Hepatocyte (in vitro differentiated cells): Measurements from ENCODE around the gene SH2D3C. TPM values are rescaled to one million over a fixed set of nuclear protein-coding genes. Genes with fewer than 3 reads are reported as not detected.

Experiments
- DNase-seq: peaks from one replicate; pipeline ENCODE4 v3.0.0-alpha.2; 2016; ENCODE audit warnings: low spot score
- H2AFZ ChIP-seq: fragments of 200-600 bp; sonication (generic); 2 replicates; pipeline ENCODE4 v1.6.0; 2016; ENCODE audit warnings: antibody characterized with exemption, mild to moderate bottlenecking
- H3K27ac ChIP-seq: fragments of 200-600 bp; sonication (generic); 2 replicates; pipeline ENCODE4 v1.5.1; 2016; ENCODE audit warnings: mild to moderate bottlenecking
- H3K27me3 ChIP-seq: fragments of 200-600 bp; sonication (generic); 2 replicates; pipeline ENCODE4 v1.6.1; 2016
- H3K36me3 ChIP-seq: fragments of 200-600 bp; sonication (generic); replicated peaks from 2 replicates; pipeline ENCODE4 v1.5.1; 2016; ENCODE audit warnings: low read depth; ENCODE audit not compliant: insufficient read depth
- H3K4me1 ChIP-seq: fragments of 200-600 bp; sonication (generic); 2 replicates; pipeline ENCODE4 v1.5.1; 2016; ENCODE audit warnings: mild to moderate bottlenecking, moderate library complexity; ENCODE audit not compliant: insufficient read depth
- H3K4me2 ChIP-seq: fragments of 200-600 bp; sonication (generic); 2 replicates; pipeline ENCODE4 v1.6.0; 2016
- H3K4me3 ChIP-seq: fragments of 200-600 bp; sonication (generic); 2 replicates; pipeline ENCODE4 v1.5.1; 2016; ENCODE audit warnings: mild to moderate bottlenecking
- H3K79me2 ChIP-seq: fragments of 200-600 bp; sonication (generic); 2 replicates; pipeline ENCODE4 v1.6.0; 2017; ENCODE audit warnings: mild to moderate bottlenecking
- H3K9me2 ChIP-seq: fragments of 200-600 bp; sonication (generic); replicated peaks from 2 replicates; pipeline ENCODE4 v1.6.0; 2017; ENCODE audit warnings: mild to moderate bottlenecking; ENCODE audit not compliant: insufficient read depth
- H3K9me3 ChIP-seq: fragments of 200-600 bp; sonication (generic); 2 replicates; pipeline ENCODE4 v1.5.1; 2016; ENCODE audit warnings: low read depth, mild to moderate bottlenecking
- H4K20me1 ChIP-seq: fragments of 200-600 bp; sonication (generic); 2 replicates; pipeline ENCODE4 v1.6.0; 2016; ENCODE audit warnings: mild to moderate bottlenecking; ENCODE audit not compliant: insufficient read depth, poor library complexity, severe bottlenecking
- CTCF ChIP-seq: fragments of 200-600 bp; sonication (generic); IDR thresholded peaks from 2 replicates; pipeline ENCODE4 v1.5.1; 2016; ENCODE audit warnings: antibody characterized with exemption, mild to moderate bottlenecking; ENCODE audit not compliant: poor library complexity
- EZH2 ChIP-seq: fragments of 200-600 bp; sonication (generic); IDR thresholded peaks from 2 replicates; pipeline ENCODE4 v1.6.1; 2016; ENCODE audit warnings: antibody characterized with exemption, mild to moderate bottlenecking, borderline replicate concordance
- EZH2phosphoT487 ChIP-seq: fragments of 200-600 bp; sonication (generic); IDR thresholded peaks from one replicate; pipeline ENCODE4 v1.6.1; 2018; ENCODE audit warnings: antibody characterized with exemption, mild to moderate bottlenecking, low read depth, moderate library complexity; ENCODE audit not compliant: unreplicated experiment, severe bottlenecking
- WGBS: methylation state at CpG from one replicate; pipeline ENCODE4 v1.1.6; 2016; ENCODE audit warnings: low lambda C conversion rate; ENCODE audit errors: missing lambda C conversion rate; 5-methylcytosine and 5-hydroxymethylcytosine counted together
- polyA plus RNA-seq: library from polyadenylated mRNA; unstranded; fragments of >200 nt; fragmentation: Nextera tagmentation; extraction: Ambion mirVana; gene quantifications from 2 replicates; pipeline ENCODE4 v1.2.1, GENCODE V29; 2016
- total RNA-seq: library from RNA; depleted of rRNA; stranded (reverse); fragments of >200 nt; gene quantifications from 2 replicates; pipeline ENCODE4 v1.2.3, GENCODE V29; 2014

SH2D3C gene
- total and polyA plus RNA-seq, 2 experiments from 2014 or later: 0.23 to 0.89 TPM

GRCh38 chr9:127726871-127727270 is 51.6 kb downstream of the SH2D3C start:
- DNase-seq: no peak
- Histone ChIP-seq H4K20me1 (no peaks in the 10 kb centered on the region), H3K36me3 (no peaks in the 10 kb centered on the region), H3K27me3 (no peaks in the 10 kb centered on the region), H2AFZ (no peak overlapping the region), H3K4me1 (no peaks in the 10 kb centered on the region), H3K27ac (no peak overlapping the region), H3K4me3 (no peak overlapping the region), H3K9me3 (no peaks in the 10 kb centered on the region), H3K79me2 (no peaks in the 10 kb centered on the region), H3K9me2 (no peaks in the 10 kb centered on the region), H3K4me2 (no peak overlapping the region)
- no peak for TF ChIP-seq EZH2phosphoT487
- no peak for TF ChIP-seq CTCF
- TF ChIP-seq EZH2: no peak
- 80% methylated on average over 8 of the region's 8 CpGs for WGBS

GRCh38 chr9:127724012-127724411 is 54.5 kb downstream of the SH2D3C start:
- Histone ChIP-seq H2AFZ (no peak overlapping the region), H3K9me3 (no peaks in the 10 kb centered on the region), H3K36me3 (no peaks in the 10 kb centered on the region), H3K27ac (no peak overlapping the region), H3K79me2 (no peaks in the 10 kb centered on the region), H3K4me1 (no peaks in the 10 kb centered on the region), H4K20me1 (no peaks in the 10 kb centered on the region), H3K4me2 (no peak overlapping the region), H3K27me3 (no peaks in the 10 kb centered on the region), H3K9me2 (no peaks in the 10 kb centered on the region), H3K4me3 (no peak overlapping the region)
- WGBS: 85% methylated on average over 18 of the region's 23 CpGs
- no peak for TF ChIP-seq CTCF
- TF ChIP-seq EZH2phosphoT487: no peak
- TF ChIP-seq EZH2: no peak
- DNase-seq: no peak

- no peaks in the 10 kb centered on the region for H4K20me1 ChIP-seq
- no peaks in the 10 kb centered on the region for H3K4me1 ChIP-seq
- WGBS: 91% methylated on average over 5 of the region's 5 CpGs
- no peaks in the 10 kb centered on the region for H3K9me2 ChIP-seq
- no peak overlapping the region for H3K4me3 ChIP-seq
- H3K36me3 ChIP-seq: no peaks in the 10 kb centered on the region
- no peaks in the 10 kb centered on the region for H3K79me2 ChIP-seq
- no peak overlapping the region for H3K4me2 ChIP-seq
- H2AFZ ChIP-seq: no peak overlapping the region
- no peaks in the 10 kb centered on the region for H3K9me3 ChIP-seq
- H3K27ac ChIP-seq: no peak overlapping the region
- TF ChIP-seq EZH2 (no peak), CTCF (no peak), EZH2phosphoT487 (no peak)
- no peaks in the 10 kb centered on the region for H3K27me3 ChIP-seq
- DNase-seq: no peak
Observed at GRCh38 chr9:127723444-127723843, 55.0 kb downstream of the SH2D3C start.

- H3K4me2 ChIP-seq: no peak overlapping the region
- 95% methylated on average over 13 of the region's 13 CpGs for WGBS
Observed at GRCh38 chr9:127723013-127723412, 55.5 kb downstream of the SH2D3C start.

More at GRCh38 chr9:127723013-127723412, 55.5 kb downstream of the SH2D3C start:
- no peak overlapping the region for H3K4me3 ChIP-seq
- no peaks in the 10 kb centered on the region for H4K20me1 ChIP-seq
- H3K27ac ChIP-seq: no peak overlapping the region
- TF ChIP-seq CTCF: no peak
- TF ChIP-seq EZH2: no peak
- no peak for TF ChIP-seq EZH2phosphoT487
- H3K27me3 ChIP-seq: no peaks in the 10 kb centered on the region
- no peak overlapping the region for H2AFZ ChIP-seq
- H3K9me2 ChIP-seq: no peaks in the 10 kb centered on the region
- H3K9me3 ChIP-seq: no peaks in the 10 kb centered on the region
- no peaks in the 10 kb centered on the region for H3K4me1 ChIP-seq
- no peak for DNase-seq
- H3K36me3 ChIP-seq: no peaks in the 10 kb centered on the region
- H3K79me2 ChIP-seq: no peaks in the 10 kb centered on the region
